Stimulated activated effector memory CD8-positive, alpha-beta T cell treated with anti-CD3 and anti-CD28 coated beads, Interleukin-12 subunit alpha, Interleukin-12 subunit beta, amount 100 ng/mL, for 72 hours (primary cell): ENCODE results near the gene PRKAB1.

Experiments used
- ATAC-seq: fragments of 150-1000 bp; cut with Tn5 transposase; 2 replicates; pipeline ENCODE4 v1.10.0; 2021
- DNase-seq, 2 donors: peaks; one replicate each; pipeline ENCODE4 v3.0.0; 2021 to 2022; ENCODE audit warnings: low spot score in 2 of 2
- H3K27ac Mint-ChIP-seq: one replicate; pipeline ENCODE4 v1.8.0; 2022; ENCODE audit warnings: mild to moderate bottlenecking, mixed read lengths
- H3K36me3 Mint-ChIP-seq: one replicate; pipeline ENCODE4 v1.8.0; 2022; ENCODE audit warnings: mild to moderate bottlenecking, mixed read lengths
- H3K4me1 Mint-ChIP-seq: one replicate; pipeline ENCODE4 v1.8.0; 2022; ENCODE audit warnings: mixed read lengths
- H3K4me3 Mint-ChIP-seq: one replicate; pipeline ENCODE4 v1.8.0; 2022; ENCODE audit warnings: mild to moderate bottlenecking, mixed read lengths
- H3K9me3 Mint-ChIP-seq: one replicate; pipeline ENCODE4 v1.8.0; 2022; ENCODE audit warnings: mixed read lengths

PRKAB1 gene

GRCh38 chr12:119686355-119686754 lies 18.4 kb downstream of the PRKAB1 start:
- H3K4me3 Mint-ChIP-seq, result no peak overlapping the region
- no peak for DNase-seq
- ATAC-seq, result no peak
- H3K4me1 Mint-ChIP-seq, result peaks cover 9% of the 10 kb centered on the region
- peaks cover 11% of the 10 kb centered on the region for H3K36me3 Mint-ChIP-seq
- no peaks in the 10 kb centered on the region for H3K9me3 Mint-ChIP-seq
- H3K27ac Mint-ChIP-seq, result peak overlapping the region; percentile 55

DNA sequence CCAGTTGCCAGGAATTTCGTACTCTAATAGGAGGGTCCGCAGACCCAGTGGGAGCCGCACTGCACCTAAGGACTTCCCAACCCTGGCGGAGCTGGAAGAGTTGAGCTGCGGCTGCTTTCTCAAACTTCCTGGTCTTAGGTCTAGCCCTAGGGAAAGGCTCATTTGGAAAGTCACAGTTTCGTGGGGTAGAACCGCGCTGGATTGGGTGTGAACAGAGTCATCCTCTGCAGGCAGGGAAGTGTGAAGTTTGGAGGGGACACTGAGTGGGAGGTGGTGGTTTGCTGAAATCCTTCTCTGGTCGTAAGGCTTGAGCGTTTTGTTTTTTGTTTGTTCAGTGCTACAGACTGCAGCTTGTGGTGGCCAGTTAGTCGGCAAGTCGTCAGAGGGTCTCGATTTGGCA lies 18.8 kb downstream of the PRKAB1 start:
- Mint-ChIP-seq H3K4me1 (peaks cover 6% of the 10 kb centered on the region), H3K9me3 (no peaks in the 10 kb centered on the region), H3K36me3 (peaks cover 7% of the 10 kb centered on the region)

DNA sequence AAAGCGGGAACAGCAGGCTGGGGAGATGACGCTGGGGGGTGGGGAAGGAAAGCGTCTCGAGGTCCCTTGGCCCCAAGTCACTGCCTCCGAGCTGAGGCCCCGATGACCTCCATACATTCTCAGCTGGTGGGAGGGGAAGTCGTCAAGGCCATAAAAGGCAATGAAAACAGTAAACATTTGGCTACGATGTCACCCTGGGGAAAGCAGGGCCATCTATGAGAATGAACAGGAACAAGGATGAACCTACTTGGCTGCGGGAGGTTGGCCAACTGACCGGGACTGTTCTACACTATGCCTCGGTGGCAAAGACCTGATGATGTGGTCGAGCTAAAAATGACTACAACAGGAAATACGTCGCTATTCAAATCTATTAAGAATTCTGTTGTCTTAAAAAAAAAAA lies 19.5 kb downstream of the PRKAB1 start:
- no peak for ATAC-seq

More for the DNA sequence above, 18.8 kb downstream of the PRKAB1 start:
- no peak overlapping the region for H3K4me3 Mint-ChIP-seq
- DNase-seq (no peak), ATAC-seq (no peak)
- H3K27ac Mint-ChIP-seq, result peak overlapping the region; percentile 55

DNA sequence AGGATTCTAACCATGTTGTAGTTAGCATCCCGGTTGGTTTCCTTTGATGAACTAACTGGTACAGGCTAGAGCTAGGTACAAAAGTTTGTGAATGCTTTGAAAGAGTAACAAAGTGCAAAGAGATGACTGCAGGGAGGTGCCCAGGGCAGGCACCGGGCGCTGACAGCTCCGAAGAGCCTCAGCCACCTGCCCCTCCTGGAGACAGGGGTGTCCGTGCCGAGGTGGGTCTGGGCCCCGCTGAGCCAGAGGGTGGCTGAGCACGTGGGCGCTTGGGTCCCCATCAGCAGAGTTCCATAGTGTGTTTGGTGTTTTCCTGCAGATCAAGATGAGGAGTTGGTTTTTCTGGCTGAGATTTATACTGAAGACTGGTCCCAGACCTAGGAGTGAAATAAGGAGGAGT lies 19.9 kb downstream of the PRKAB1 start:
- ATAC-seq (no peak), DNase-seq (no peak)
- Mint-ChIP-seq H3K27ac (no peak overlapping the region), H3K4me3 (no peak overlapping the region), H3K36me3 (no peaks in the 10 kb centered on the region), H3K9me3 (no peaks in the 10 kb centered on the region), H3K4me1 (no peaks in the 10 kb centered on the region)

More for the DNA sequence above, 19.5 kb downstream of the PRKAB1 start:
- H3K4me1 Mint-ChIP-seq, result no peaks in the 10 kb centered on the region
- peaks cover under 1% of the 10 kb centered on the region for H3K36me3 Mint-ChIP-seq
- H3K9me3 Mint-ChIP-seq, result no peaks in the 10 kb centered on the region
- H3K4me3 Mint-ChIP-seq, result no peak overlapping the region
- DNase-seq, result no peak
- no peak overlapping the region for H3K27ac Mint-ChIP-seq

GRCh38 chr12:119689935-119690500 lies 22.1 kb downstream of the PRKAB1 start:
- DNase-seq, result no peak
- H3K9me3 Mint-ChIP-seq, result no peaks in the 10 kb centered on the region
- H3K4me3 Mint-ChIP-seq, result no peak overlapping the region
- no peak for ATAC-seq
- H3K4me1 Mint-ChIP-seq, result no peaks in the 10 kb centered on the region
- H3K36me3 Mint-ChIP-seq, result no peaks in the 10 kb centered on the region
- H3K27ac Mint-ChIP-seq, result no peak overlapping the region

DNA sequence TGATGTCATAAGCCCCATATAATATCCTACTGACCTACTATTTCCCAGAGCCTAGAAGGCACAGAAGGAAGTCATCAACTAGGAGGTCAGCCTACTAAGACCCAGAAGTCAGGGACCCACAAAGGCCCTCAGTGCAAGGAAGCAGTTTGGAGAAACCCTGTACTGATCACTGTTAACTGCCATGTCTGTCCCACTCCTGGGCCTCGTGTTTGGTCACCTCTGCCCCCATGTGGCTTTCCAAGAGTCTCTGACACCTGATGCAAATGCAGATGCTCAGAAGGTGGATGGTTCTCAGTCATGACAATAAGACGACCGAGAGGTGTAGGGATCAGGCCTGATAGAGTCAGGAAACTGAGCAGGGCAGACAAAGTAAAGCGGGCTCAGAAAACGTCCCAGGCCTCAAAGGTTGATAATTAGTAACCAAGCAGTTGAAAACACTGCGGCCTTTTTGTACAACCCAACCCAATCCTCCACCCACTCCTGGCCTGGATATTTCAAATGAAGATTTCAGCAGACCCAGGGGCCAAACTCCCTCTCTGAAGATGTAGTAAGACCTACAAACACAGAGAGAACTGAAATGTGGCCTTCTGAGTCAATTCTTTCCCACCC lies 23.4 kb downstream of the PRKAB1 start:
- H3K4me1 Mint-ChIP-seq, result no peaks in the 10 kb centered on the region
- no peaks in the 10 kb centered on the region for H3K9me3 Mint-ChIP-seq
- H3K4me3 Mint-ChIP-seq, result no peak overlapping the region
- no peak overlapping the region for H3K27ac Mint-ChIP-seq
- ATAC-seq (no peak), DNase-seq (no peak)
- H3K36me3 Mint-ChIP-seq, result no peaks in the 10 kb centered on the region

GRCh38 chr12:119692410-119692809 lies 24.5 kb downstream of the PRKAB1 start:
- ATAC-seq (no peak), DNase-seq (no peak)
- H3K36me3 Mint-ChIP-seq, result peaks cover 7% of the 10 kb centered on the region
- no peak overlapping the region for H3K4me3 Mint-ChIP-seq
- no peaks in the 10 kb centered on the region for H3K4me1 Mint-ChIP-seq
- no peaks in the 10 kb centered on the region for H3K9me3 Mint-ChIP-seq
- H3K27ac Mint-ChIP-seq, result no peak overlapping the region

DNA sequence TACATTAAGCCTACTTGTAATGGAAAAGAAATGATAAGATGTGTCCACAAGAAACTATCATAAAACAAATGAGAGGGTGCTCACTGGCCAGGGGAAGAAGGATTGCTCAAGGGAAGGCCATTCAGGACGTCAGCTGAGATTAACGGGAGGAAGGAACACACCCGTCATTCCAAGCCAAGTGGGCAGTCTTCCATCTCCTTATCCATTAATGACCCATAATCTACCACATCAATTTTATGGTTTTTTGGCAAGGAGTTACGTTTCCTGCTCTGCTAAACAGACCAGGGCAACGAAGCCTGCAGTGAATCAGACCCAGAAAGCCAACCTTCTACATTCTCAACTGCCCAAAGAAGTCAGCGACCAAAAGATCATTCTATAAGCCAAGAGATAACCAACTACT lies 25.1 kb downstream of the PRKAB1 start:
- no peaks in the 10 kb centered on the region for H3K4me1 Mint-ChIP-seq
- no peak overlapping the region for H3K27ac Mint-ChIP-seq
- ATAC-seq (no peak), DNase-seq (no peak)
- no peaks in the 10 kb centered on the region for H3K9me3 Mint-ChIP-seq
- no peak overlapping the region for H3K4me3 Mint-ChIP-seq
- H3K36me3 Mint-ChIP-seq, result peaks cover 7% of the 10 kb centered on the region

DNA sequence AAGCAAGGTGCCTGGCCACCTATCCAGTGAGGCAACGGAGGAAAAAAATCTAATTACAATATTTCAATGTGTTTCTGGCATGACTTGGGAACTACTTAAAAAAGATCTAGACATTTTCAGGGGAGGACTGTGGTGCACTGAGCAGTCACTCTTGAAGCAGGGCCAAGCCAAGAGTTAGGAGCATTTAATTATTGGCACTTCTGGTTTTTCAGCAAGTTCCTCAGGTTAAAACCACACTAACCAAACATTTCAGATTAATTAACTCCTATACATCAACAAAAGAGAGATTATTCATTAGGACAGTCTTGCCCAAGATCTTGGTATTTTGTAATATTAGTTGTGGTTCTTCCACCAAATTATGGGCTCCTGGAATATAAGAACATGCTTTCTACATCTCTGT lies 25.6 kb downstream of the PRKAB1 start:
- Mint-ChIP-seq H3K9me3 (no peaks in the 10 kb centered on the region), H3K4me3 (no peak overlapping the region), H3K27ac (no peak overlapping the region), H3K36me3 (peaks cover 7% of the 10 kb centered on the region), H3K4me1 (no peaks in the 10 kb centered on the region)
- no peak for DNase-seq
- no peak for ATAC-seq

- ATAC-seq, result no peak
- Mint-ChIP-seq H3K9me3 (no peaks in the 10 kb centered on the region), H3K36me3 (peaks cover 7% of the 10 kb centered on the region), H3K27ac (no peak overlapping the region), H3K4me1 (no peaks in the 10 kb centered on the region), H3K4me3 (no peak overlapping the region)
- no peak for DNase-seq
Observed at GRCh38 chr12:119694111-119694510, 26.2 kb downstream of the PRKAB1 start.

GRCh38 chr12:119695034-119695433 lies 27.1 kb downstream of the PRKAB1 start:
- Mint-ChIP-seq H3K4me3 (no peak overlapping the region), H3K36me3 (peaks cover 7% of the 10 kb centered on the region), H3K27ac (no peak overlapping the region), H3K9me3 (no peaks in the 10 kb centered on the region), H3K4me1 (no peaks in the 10 kb centered on the region)
- ATAC-seq (no peak), DNase-seq (no peak)

DNA sequence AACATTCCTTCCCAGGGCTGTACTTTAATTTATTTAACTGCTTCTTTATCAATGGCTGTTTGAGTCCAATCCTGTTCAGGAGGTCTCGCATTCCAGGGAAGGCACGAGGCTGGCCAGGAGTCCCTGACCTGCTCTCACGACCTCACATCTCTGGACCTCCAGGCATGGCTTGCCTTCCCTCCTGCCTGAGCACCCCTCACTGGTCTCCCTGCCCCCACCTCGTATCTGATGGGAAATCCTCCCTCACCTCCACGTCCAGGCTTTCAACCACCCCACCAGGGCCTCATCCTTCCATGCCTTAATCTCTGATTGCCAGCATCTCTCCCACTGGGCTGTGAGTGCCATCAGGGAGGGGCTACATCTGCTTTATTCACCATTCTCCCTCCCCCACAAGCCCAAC lies 29.0 kb downstream of the PRKAB1 start:
- ATAC-seq (no peak), DNase-seq (no peak)
- Mint-ChIP-seq H3K4me1 (no peaks in the 10 kb centered on the region), H3K4me3 (no peak overlapping the region), H3K9me3 (no peaks in the 10 kb centered on the region), H3K36me3 (peaks cover 7% of the 10 kb centered on the region), H3K27ac (peak overlapping the region; percentile 29)

GRCh38 chr12:119699199-119699760 lies 31.3 kb downstream of the PRKAB1 start:
- Mint-ChIP-seq H3K4me3 (no peak overlapping the region), H3K9me3 (no peaks in the 10 kb centered on the region), H3K4me1 (no peaks in the 10 kb centered on the region), H3K27ac (no peak overlapping the region), H3K36me3 (peaks cover 7% of the 10 kb centered on the region)
- DNase-seq, result no peak
- no peak for ATAC-seq

DNA sequence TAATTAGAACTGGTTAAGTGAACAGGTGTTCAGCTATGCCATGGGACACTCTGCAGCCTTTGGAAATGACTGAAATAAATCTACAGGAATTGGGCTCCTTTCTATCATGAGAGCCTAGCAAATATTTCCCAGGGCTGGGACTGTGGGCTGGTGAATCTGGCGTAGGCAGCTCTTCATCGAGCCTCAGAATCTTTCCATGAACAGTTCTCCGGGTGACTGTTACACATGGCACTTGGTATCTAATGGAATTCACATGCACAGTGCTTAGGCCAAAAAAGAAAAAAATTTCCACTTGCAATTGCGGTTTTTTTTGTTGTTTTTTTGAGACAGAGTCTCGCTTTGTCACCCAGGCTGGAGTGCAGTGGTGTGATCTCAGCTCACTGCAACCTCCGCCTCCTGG lies 32.1 kb downstream of the PRKAB1 start:
- no peaks in the 10 kb centered on the region for H3K4me1 Mint-ChIP-seq
- no peak for ATAC-seq
- no peaks in the 10 kb centered on the region for H3K9me3 Mint-ChIP-seq
- H3K4me3 Mint-ChIP-seq, result no peak overlapping the region
- no peak overlapping the region for H3K27ac Mint-ChIP-seq
- H3K36me3 Mint-ChIP-seq, result peaks cover 7% of the 10 kb centered on the region
- no peak for DNase-seq

DNA sequence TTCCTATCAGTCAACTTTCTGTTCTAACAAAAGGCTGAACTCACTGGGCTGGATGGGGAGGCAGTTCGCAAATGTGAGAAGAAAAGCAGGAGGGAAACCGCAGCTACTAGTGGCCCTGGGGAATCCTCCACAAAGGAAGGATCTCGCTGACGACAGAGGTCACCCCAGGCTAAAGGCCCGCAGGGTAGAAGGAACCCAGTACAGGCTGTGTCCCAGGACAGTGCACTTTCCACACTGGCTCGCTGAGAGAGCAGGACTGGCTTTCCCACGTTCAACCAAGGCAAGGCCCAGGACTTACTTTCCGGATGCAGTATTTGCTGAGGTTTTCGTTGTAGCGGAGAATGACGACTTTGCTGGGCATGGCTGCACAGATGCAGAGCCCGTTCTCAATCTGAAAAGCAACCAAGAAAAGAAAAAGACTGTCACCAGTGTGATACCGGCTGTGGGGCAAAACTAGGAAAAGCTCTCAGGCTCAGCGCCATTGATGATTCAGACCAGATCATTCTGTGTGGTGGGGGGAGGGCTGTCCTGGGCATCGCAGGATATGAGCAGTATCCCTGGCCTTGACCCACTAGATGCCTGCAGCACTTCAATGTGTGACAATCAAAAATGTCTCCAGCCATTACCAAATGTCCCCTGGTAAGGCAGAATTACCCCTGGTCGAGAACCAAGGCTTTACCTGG lies 36.3 kb downstream of the PRKAB1 start:
- no peak overlapping the region for H3K4me3 Mint-ChIP-seq
- no peaks in the 10 kb centered on the region for H3K4me1 Mint-ChIP-seq
- no peak overlapping the region for H3K27ac Mint-ChIP-seq
- no peaks in the 10 kb centered on the region for H3K9me3 Mint-ChIP-seq
- ATAC-seq, result no peak
- peaks cover 5% of the 10 kb centered on the region for H3K36me3 Mint-ChIP-seq
- DNase-seq, result no peak

GRCh38 chr12:119705182-119705581 lies 37.2 kb downstream of the PRKAB1 start:
- Mint-ChIP-seq H3K4me1 (no peaks in the 10 kb centered on the region), H3K4me3 (no peak overlapping the region), H3K36me3 (peaks cover 5% of the 10 kb centered on the region), H3K27ac (no peak overlapping the region), H3K9me3 (no peaks in the 10 kb centered on the region)
- no peak for DNase-seq
- no peak for ATAC-seq
